HEK293 (cell line): ENCODE measurements around the gene S100A6.
A peak's percentile ranks its signal among the peaks of the same experiment; 100 is the strongest.

Experiments used
- CTCF ChIA-PET: fragments of 350-600 bp; formaldehyde crosslinking; extraction: SDS; loops from one replicate; lab custom pipeline; 2021; ENCODE audit warnings: antibody characterized with exemption; lab: Yijun Ruan, JAX
- POLR2A ChIA-PET: fragments of 300-600 bp; formaldehyde crosslinking; extraction: SDS; loops from one replicate; lab custom pipeline; 2020; ENCODE audit warnings: antibody characterized with exemption, inconsistent platforms; lab: Yijun Ruan, JAX
- H3K27ac ChIP-seq: fragments of 200-500 bp; sonication (Bioruptor generic); 2 replicates; pipeline ENCODE4 v1.5.1; 2014; ENCODE audit warnings: low read depth, low read length, control low read depth, inconsistent platforms; ENCODE audit errors: extremely low read depth
- H3K36me3 ChIP-seq, 2 experiments: fragments of 200-500 bp in 1 of 2; sonication (Bioruptor generic) in 1 of 2; 1 replicate in 1 of 2; 2 replicates in 1 of 2; pipeline ENCODE4 v1.5.1; 2014 to 2017; ENCODE audit warnings: inconsistent platforms in 2 of 2, low read length in 2 of 2; ENCODE audit not compliant: control insufficient read depth in 2 of 2, insufficient read depth in 1 of 2
- H3K4me1 ChIP-seq: fragments of 200-500 bp; sonication (Bioruptor generic); 2 replicates; pipeline ENCODE4 v1.5.1; 2014; ENCODE audit warnings: mild to moderate bottlenecking, low read length, inconsistent platforms; ENCODE audit not compliant: control insufficient read depth, insufficient read depth
- H3K4me3 ChIP-seq: 2 replicates; pipeline ENCODE4 v1.5.1; 2011; ENCODE audit warnings: low read depth, mild to moderate bottlenecking, control low read depth, low read length, moderate library complexity
- H3K9me3 ChIP-seq: fragments of 200-500 bp; sonication (Bioruptor generic); 2 replicates; pipeline ENCODE4 v1.5.1; 2014; ENCODE audit warnings: low read depth, low read length, inconsistent platforms; ENCODE audit not compliant: control insufficient read depth, insufficient read depth
- AEBP2 ChIP-seq: fragments of 450-650 bp; formaldehyde crosslinking; IDR thresholded peaks from 2 replicates; pipeline ENCODE4 v1.5.1; 2016; ENCODE audit warnings: missing biosample characterization, missing genetic modification characterization, borderline replicate concordance
- EGR2 ChIP-seq: fragments of 450-650 bp; formaldehyde crosslinking; IDR thresholded peaks from 2 replicates; pipeline ENCODE4 v1.5.1; 2016; ENCODE audit warnings: low read depth, missing biosample characterization, missing genetic modification characterization
- GFI1B ChIP-seq: fragments of 450-650 bp; formaldehyde crosslinking; IDR thresholded peaks from 2 replicates; pipeline ENCODE4 v1.5.1; 2016; ENCODE audit warnings: missing biosample characterization, missing genetic modification characterization
- HOXA7 ChIP-seq: sonication (generic); formaldehyde crosslinking; IDR thresholded peaks from 2 replicates; pipeline ENCODE4 v1.8.1; 2022; ENCODE audit warnings: missing genetic modification reagents, borderline replicate concordance
- SCRT2 ChIP-seq: fragments of 450-650 bp; formaldehyde crosslinking; IDR thresholded peaks from 2 replicates; pipeline ENCODE4 v1.5.1; 2016; ENCODE audit warnings: missing biosample characterization, missing genetic modification characterization
- ZFHX2 ChIP-seq: fragments of 450-650 bp; formaldehyde crosslinking; conservative IDR thresholded peaks from 2 replicates; pipeline ENCODE4 v1.5.1; 2016; ENCODE audit warnings: missing biosample characterization, missing genetic modification characterization
- ZNF140 ChIP-seq: fragments of 450-650 bp; formaldehyde crosslinking; IDR thresholded peaks from 2 replicates; pipeline ENCODE4 v1.5.1; 2016; ENCODE audit warnings: missing biosample characterization, missing genetic modification characterization
- ZNF24 ChIP-seq: fragments of 450-650 bp; formaldehyde crosslinking; IDR thresholded peaks from 2 replicates; pipeline ENCODE4 v1.5.1; 2016; ENCODE audit warnings: missing biosample characterization, missing genetic modification characterization
- ZNF302 ChIP-seq: fragments of 450-650 bp; formaldehyde crosslinking; IDR thresholded peaks from 2 replicates; pipeline ENCODE4 v1.5.1; 2016; ENCODE audit warnings: missing biosample characterization, missing genetic modification characterization, low read depth
- ZNF391 ChIP-seq: fragments of 450-650 bp; formaldehyde crosslinking; IDR thresholded peaks from 2 replicates; pipeline ENCODE4 v1.5.1; 2016; ENCODE audit warnings: low read depth, missing biosample characterization, missing genetic modification characterization, borderline replicate concordance
- ZNF518A ChIP-seq: fragments of 450-650 bp; formaldehyde crosslinking; conservative IDR thresholded peaks from 2 replicates; pipeline ENCODE4 v1.5.1; 2016; ENCODE audit warnings: low read depth, missing biosample characterization, missing genetic modification characterization
- ZNF585B ChIP-seq: fragments of 450-650 bp; formaldehyde crosslinking; IDR thresholded peaks from 2 replicates; pipeline ENCODE4 v1.5.1; 2016; ENCODE audit warnings: missing biosample characterization, missing genetic modification characterization
- ZNF707 ChIP-seq: fragments of 450-650 bp; formaldehyde crosslinking; IDR thresholded peaks from 2 replicates; pipeline ENCODE4 v1.5.1; 2016; ENCODE audit warnings: missing biosample characterization, missing genetic modification characterization
- ZNF747 ChIP-seq: fragments of 450-650 bp; formaldehyde crosslinking; IDR thresholded peaks from 2 replicates; pipeline ENCODE4 v1.5.1; 2016; ENCODE audit warnings: missing biosample characterization, missing genetic modification characterization
- TF ChIP-seq, protein P1 (sequence below): sonication (generic); formaldehyde crosslinking; IDR thresholded peaks from 2 replicates; pipeline ENCODE4 v1.8.1; 2022; ENCODE audit warnings: mild to moderate bottlenecking, moderate library complexity, missing genetic modification reagents
- TF ChIP-seq, protein P2 (sequence below): fragments of 450-650 bp; formaldehyde crosslinking; IDR thresholded peaks from 2 replicates; pipeline ENCODE4 v1.5.1; 2016; ENCODE audit warnings: missing biosample characterization, missing genetic modification characterization, low read depth

Gene S100A6

DNA sequence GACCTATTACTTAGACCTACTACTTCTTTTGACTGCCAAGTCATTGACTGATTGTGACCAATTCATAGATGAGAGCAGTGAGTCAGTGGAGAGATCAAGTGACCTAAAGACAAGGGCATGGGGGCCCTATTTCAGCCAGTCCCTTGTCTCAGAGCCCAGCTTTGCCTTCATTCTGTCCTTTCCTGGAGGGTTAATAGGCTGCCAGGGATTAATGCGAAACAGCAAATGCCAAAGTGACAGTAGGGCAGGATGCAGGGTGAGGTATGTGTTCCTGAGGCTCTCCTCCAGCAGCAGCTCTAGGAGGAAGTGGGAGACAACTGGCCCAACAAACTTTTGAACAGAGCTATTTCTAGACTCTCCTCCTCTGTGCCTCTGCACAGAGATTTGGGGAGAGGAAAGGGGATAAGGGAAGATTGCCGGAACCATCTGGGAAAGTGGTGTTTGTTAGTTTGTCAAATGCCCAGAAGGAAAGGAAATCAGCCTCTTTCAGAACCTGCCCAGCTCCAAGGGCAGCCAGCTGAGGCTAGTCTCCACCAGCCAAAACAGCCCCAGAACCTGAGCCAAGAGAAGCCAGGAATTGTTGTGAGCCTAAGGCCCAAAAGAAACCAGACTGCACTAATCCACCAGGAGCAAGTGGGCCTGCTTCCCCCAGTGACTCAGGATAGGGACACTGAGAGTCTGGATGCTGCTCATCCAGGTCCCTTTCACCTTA, 18.2 kb upstream of the S100A6 start:
- H3K4me1 ChIP-seq = no peaks in the 10 kb centered on the region
- POLR2A ChIA-PET = interaction anchor here (1.8 kb wide), 1 partner anchor 12 kb away, joined by 5 read pairs; no protein-coding TSS in a partner anchor
- H3K27ac ChIP-seq = no peak overlapping the region
- TF ChIP-seq, protein P1, sequence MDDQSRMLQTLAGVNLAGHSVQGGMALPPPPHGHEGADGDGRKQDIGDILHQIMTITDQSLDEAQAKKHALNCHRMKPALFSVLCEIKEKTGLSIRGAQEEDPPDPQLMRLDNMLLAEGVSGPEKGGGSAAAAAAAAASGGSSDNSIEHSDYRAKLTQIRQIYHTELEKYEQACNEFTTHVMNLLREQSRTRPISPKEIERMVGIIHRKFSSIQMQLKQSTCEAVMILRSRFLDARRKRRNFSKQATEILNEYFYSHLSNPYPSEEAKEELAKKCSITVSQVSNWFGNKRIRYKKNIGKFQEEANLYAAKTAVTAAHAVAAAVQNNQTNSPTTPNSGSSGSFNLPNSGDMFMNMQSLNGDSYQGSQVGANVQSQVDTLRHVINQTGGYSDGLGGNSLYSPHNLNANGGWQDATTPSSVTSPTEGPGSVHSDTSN (CRISPR knock-in tag) = no peak
- TF ChIP-seq GFI1B (tag by site-specific recombination) = no peak
- no peak for TF ChIP-seq HOXA7 (CRISPR knock-in tag)
- TF ChIP-seq ZNF585B = no peak
- TF ChIP-seq, protein P2, sequence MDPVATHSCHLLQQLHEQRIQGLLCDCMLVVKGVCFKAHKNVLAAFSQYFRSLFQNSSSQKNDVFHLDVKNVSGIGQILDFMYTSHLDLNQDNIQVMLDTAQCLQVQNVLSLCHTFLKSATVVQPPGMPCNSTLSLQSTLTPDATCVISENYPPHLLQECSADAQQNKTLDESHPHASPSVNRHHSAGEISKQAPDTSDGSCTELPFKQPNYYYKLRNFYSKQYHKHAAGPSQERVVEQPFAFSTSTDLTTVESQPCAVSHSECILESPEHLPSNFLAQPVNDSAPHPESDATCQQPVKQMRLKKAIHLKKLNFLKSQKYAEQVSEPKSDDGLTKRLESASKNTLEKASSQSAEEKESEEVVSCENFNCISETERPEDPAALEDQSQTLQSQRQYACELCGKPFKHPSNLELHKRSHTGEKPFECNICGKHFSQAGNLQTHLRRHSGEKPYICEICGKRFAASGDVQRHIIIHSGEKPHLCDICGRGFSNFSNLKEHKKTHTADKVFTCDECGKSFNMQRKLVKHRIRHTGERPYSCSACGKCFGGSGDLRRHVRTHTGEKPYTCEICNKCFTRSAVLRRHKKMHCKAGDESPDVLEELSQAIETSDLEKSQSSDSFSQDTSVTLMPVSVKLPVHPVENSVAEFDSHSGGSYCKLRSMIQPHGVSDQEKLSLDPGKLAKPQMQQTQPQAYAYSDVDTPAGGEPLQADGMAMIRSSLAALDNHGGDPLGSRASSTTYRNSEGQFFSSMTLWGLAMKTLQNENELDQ = no peak
- TF ChIP-seq ZNF140 (tag by site-specific recombination) = no peak
- TF ChIP-seq ZNF24 (tag by site-specific recombination) = no peak
- no peak for TF ChIP-seq SCRT2 (tag by site-specific recombination)
- no peak for TF ChIP-seq ZNF518A
- no peak for TF ChIP-seq ZNF302
- no peak for TF ChIP-seq ZNF747 (tag by site-specific recombination)
- TF ChIP-seq ZNF391 (tag by site-specific recombination) = no peak
- no peak overlapping the region for H3K4me3 ChIP-seq
- no peaks in the 10 kb centered on the region for H3K36me3 ChIP-seq
- CTCF ChIA-PET = interaction anchor here (0.7 to 1.8 kb wide), 6 partner anchors 10 to 123 kb away, joined by 3 to 6 read pairs (median 3); partner anchors contain the start of gene S100A13
- no peaks in the 10 kb centered on the region for H3K9me3 ChIP-seq

- CTCF ChIA-PET = interaction anchor here (0.6 to 1.8 kb wide), 7 partner anchors 9 to 353 kb away, joined by 3 to 6 read pairs (median 3); no protein-coding TSS in a partner anchor
- TF ChIP-seq AEBP2 (tag by site-specific recombination) (no peak), ZFHX2 (tag by site-specific recombination) (peak; percentile 53), EGR2 (peak; percentile 45; the same call in 1 of the 2 replicates), ZNF707 (tag by site-specific recombination) (no peak)
- TF ChIP-seq, all 188 proteins: peak for 2
- Histone ChIP-seq H3K4me3 (no peak overlapping the region), H3K4me1 (no peaks in the 10 kb centered on the region), H3K27ac (no peak overlapping the region), H3K36me3 (no peaks in the 10 kb centered on the region), H3K9me3 (no peaks in the 10 kb centered on the region)
- POLR2A ChIA-PET = interaction anchor here (1.8 kb wide), 1 partner anchor 13 kb away, joined by 5 read pairs; no protein-coding TSS in a partner anchor
Observed at GRCh38 chr1:153553096-153553495, 17.3 kb upstream of the S100A6 start.
